HepG2 (cell line): Measurements from ENCODE around the gene PPARA. TPM values are rescaled to one million over a fixed set of nuclear protein-coding genes. Genes with fewer than 3 reads are reported as not detected.
A peak's percentile ranks its signal among the peaks of the same experiment; 100 is the strongest.

Experiments used
- CC2D1A ChIP-seq: sonication (generic); formaldehyde crosslinking; IDR thresholded peaks from 2 replicates; pipeline ENCODE4 v1.8.1; 2023; ENCODE audit warnings: mild to moderate bottlenecking, missing genetic modification reagents
- HHEX ChIP-seq: IDR thresholded peaks from 2 replicates; pipeline ENCODE4 v1.6.1; 2016; ENCODE audit warnings: control low read depth
- KLF6 ChIP-seq: IDR thresholded peaks from 2 replicates; pipeline ENCODE4 v1.8.0; 2016; ENCODE audit warnings: missing biosample characterization, missing genetic modification reagents
- KMT2B ChIP-seq: IDR thresholded peaks from 2 replicates; pipeline ENCODE4 v1.6.1; 2016; ENCODE audit warnings: missing genetic modification reagents, missing compliant biosample characterization
- MBD4 ChIP-seq: IDR thresholded peaks from 2 replicates; pipeline ENCODE4 v1.6.1; 2012; ENCODE audit warnings: low read length, inconsistent platforms, borderline replicate concordance
- NCOA5 ChIP-seq: sonication (generic); formaldehyde crosslinking; IDR thresholded peaks from 2 replicates; pipeline ENCODE4 v1.4.0; 2020; ENCODE audit warnings: missing genetic modification reagents
- NPAS2 ChIP-seq: sonication (generic); formaldehyde crosslinking; IDR thresholded peaks from 2 replicates; pipeline ENCODE4 v1.8.0; 2022; ENCODE audit warnings: mild to moderate bottlenecking, missing genetic modification reagents, borderline replicate concordance
- NR1H2 ChIP-seq: sonication (generic); formaldehyde crosslinking; IDR thresholded peaks from 2 replicates; pipeline ENCODE4 v1.8.1; 2022; ENCODE audit warnings: low read depth, missing genetic modification reagents, borderline replicate concordance
- PCBP1 ChIP-seq: fragments of 200-400 bp; formaldehyde crosslinking; IDR thresholded peaks from 2 replicates; pipeline ENCODE4 v1.6.1; 2017; ENCODE audit warnings: mild to moderate bottlenecking, low read depth, low read length, borderline replicate concordance
- SNAI1 ChIP-seq: sonication (generic); formaldehyde crosslinking; IDR thresholded peaks from 2 replicates; pipeline ENCODE4 v1.5.0; 2020; ENCODE audit warnings: mild to moderate bottlenecking, missing genetic modification reagents, borderline replicate concordance
- SP1 ChIP-seq, 2 experiments: fragments of 450-650 bp in 1 of 2; sonication (generic) in 1 of 2; formaldehyde crosslinking in 1 of 2; IDR thresholded peaks; 2 replicates each; pipeline versions ENCODE4 v1.4.0 to v1.6.1; 2016 to 2020; ENCODE audit warnings: missing genetic modification reagents in 1 of 2
- TMF1 ChIP-seq: sonication (generic); formaldehyde crosslinking; IDR thresholded peaks from 2 replicates; pipeline ENCODE4 v1.8.1; 2022; ENCODE audit warnings: low read depth, missing genetic modification reagents
- ZFX ChIP-seq: sonication (generic); formaldehyde crosslinking; IDR thresholded peaks from 2 replicates; pipeline ENCODE4 v1.4.0; 2020; ENCODE audit warnings: mild to moderate bottlenecking, low read depth, missing genetic modification reagents, moderate library complexity
- ZNF251 ChIP-seq: sonication (generic); formaldehyde crosslinking; IDR thresholded peaks from 2 replicates; pipeline ENCODE4 v1.9.0; 2021; ENCODE audit warnings: mild to moderate bottlenecking, missing genetic modification reagents
- polyA plus RNA-seq, 8 experiments: library from polyadenylated mRNA; depleted of rRNA in 3 of 8; stranded (reverse) in 7 of 8; unstranded in 1 of 8; fragments of >200 nt; fragmentation: Illumina TruSeq in 4 of 8; extraction: Trizol in 4 of 8; gene quantifications; 2 replicates each; pipeline versions ENCODE4 v1.2.1 to v1.2.3, GENCODE V29; 2011 to 2016; ENCODE audit warnings: low read depth in 4 of 8, missing spikeins in 1 of 8, mixed read lengths in 1 of 8; ENCODE audit not compliant: insufficient read depth in 1 of 8
- total RNA-seq, 5 experiments: library from RNA; depleted of rRNA; stranded (reverse); fragments of >200 nt; fragmentation: Illumina TruSeq; extraction: Trizol; gene quantifications; 2 replicates each; pipeline ENCODE4 v1.2.3, GENCODE V29; 2016; ENCODE audit warnings: low read depth in 1 of 5
- TF ChIP-seq, protein P1 (sequence below): sonication (generic); formaldehyde crosslinking; IDR thresholded peaks from 2 replicates; pipeline ENCODE4 v1.5.1; 2020; ENCODE audit warnings: mild to moderate bottlenecking, missing genetic modification reagents, moderate library complexity
- TF ChIP-seq, protein P2 (sequence below): sonication (generic); formaldehyde crosslinking; conservative IDR thresholded peaks from 2 replicates; pipeline ENCODE4 v1.5.0; 2020; ENCODE audit warnings: missing genetic modification reagents
- TF ChIP-seq, protein P3 (sequence below): sonication (generic); formaldehyde crosslinking; IDR thresholded peaks from 2 replicates; pipeline ENCODE4 v1.5.0; 2020; ENCODE audit warnings: mild to moderate bottlenecking, missing genetic modification reagents
- TF ChIP-seq, protein P4 (sequence below): sonication (generic); formaldehyde crosslinking; IDR thresholded peaks from 2 replicates; pipeline ENCODE4; 2020; ENCODE audit warnings: missing genetic modification reagents, mild to moderate bottlenecking, borderline replicate concordance
- TF ChIP-seq, protein P5 (sequence below): sonication (generic); formaldehyde crosslinking; conservative IDR thresholded peaks from 2 replicates; pipeline ENCODE4 v1.4.0; 2020; ENCODE audit warnings: missing genetic modification reagents

Gene PPARA
- total and polyA plus RNA-seq, 2 of the 13 experiments (the other 11 are each of a cell fraction or from before 2014, with no cell fraction given) = 18.2 to 24.7 TPM

DNA sequence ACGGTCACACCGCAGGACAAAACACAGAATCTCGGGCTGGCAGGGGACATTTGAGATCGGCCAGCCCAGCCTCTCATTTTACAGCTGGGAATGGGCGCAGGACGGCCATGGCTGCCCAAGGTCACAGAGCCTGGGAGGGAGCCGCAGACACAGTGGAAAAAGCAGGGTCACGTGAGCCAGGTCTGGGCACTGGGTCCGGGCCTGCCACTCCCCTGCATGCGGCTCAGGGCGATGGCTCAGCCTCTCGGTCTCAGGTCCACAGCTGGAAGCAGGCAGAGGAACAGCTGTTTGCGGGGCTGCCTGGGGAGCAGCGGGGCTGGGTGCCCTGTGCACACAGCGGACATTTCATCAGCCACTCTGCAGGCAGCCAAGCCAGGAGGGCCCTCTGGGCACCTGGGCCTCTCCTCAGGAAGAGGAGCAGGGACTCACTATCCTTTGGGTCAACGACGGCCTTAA, 10.4 kb upstream of the PPARA start (continued):
- TF ChIP-seq, protein P1, sequence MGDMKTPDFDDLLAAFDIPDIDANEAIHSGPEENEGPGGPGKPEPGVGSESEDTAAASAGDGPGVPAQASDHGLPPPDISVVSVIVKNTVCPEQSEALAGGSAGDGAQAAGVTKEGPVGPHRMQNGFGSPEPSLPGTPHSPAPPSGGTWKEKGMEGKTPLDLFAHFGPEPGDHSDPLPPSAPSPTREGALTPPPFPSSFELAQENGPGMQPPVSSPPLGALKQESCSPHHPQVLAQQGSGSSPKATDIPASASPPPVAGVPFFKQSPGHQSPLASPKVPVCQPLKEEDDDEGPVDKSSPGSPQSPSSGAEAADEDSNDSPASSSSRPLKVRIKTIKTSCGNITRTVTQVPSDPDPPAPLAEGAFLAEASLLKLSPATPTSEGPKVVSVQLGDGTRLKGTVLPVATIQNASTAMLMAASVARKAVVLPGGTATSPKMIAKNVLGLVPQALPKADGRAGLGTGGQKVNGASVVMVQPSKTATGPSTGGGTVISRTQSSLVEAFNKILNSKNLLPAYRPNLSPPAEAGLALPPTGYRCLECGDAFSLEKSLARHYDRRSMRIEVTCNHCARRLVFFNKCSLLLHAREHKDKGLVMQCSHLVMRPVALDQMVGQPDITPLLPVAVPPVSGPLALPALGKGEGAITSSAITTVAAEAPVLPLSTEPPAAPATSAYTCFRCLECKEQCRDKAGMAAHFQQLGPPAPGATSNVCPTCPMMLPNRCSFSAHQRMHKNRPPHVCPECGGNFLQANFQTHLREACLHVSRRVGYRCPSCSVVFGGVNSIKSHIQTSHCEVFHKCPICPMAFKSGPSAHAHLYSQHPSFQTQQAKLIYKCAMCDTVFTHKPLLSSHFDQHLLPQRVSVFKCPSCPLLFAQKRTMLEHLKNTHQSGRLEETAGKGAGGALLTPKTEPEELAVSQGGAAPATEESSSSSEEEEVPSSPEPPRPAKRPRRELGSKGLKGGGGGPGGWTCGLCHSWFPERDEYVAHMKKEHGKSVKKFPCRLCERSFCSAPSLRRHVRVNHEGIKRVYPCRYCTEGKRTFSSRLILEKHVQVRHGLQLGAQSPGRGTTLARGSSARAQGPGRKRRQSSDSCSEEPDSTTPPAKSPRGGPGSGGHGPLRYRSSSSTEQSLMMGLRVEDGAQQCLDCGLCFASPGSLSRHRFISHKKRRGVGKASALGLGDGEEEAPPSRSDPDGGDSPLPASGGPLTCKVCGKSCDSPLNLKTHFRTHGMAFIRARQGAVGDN = peak; percentile 95
- no peak for TF ChIP-seq MBD4
- TF ChIP-seq, protein P2, sequence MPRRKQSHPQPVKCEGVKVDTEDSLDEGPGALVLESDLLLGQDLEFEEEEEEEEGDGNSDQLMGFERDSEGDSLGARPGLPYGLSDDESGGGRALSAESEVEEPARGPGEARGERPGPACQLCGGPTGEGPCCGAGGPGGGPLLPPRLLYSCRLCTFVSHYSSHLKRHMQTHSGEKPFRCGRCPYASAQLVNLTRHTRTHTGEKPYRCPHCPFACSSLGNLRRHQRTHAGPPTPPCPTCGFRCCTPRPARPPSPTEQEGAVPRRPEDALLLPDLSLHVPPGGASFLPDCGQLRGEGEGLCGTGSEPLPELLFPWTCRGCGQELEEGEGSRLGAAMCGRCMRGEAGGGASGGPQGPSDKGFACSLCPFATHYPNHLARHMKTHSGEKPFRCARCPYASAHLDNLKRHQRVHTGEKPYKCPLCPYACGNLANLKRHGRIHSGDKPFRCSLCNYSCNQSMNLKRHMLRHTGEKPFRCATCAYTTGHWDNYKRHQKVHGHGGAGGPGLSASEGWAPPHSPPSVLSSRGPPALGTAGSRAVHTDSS = no peak
- no peak for TF ChIP-seq NCOA5 (CRISPR knock-in tag)
- TF ChIP-seq SP1 (IDR thresholded peaks at IDR 0.05) = no peak
- TF ChIP-seq SP1 (CRISPR knock-in tag; IDR thresholded peaks at IDR 0.05) = no peak
- peak; percentile 86 for TF ChIP-seq ZFX (CRISPR knock-in tag)
- no peak for TF ChIP-seq ZNF251
- TF ChIP-seq KLF6 (CRISPR knock-in tag) = no peak
- TF ChIP-seq, protein P3, sequence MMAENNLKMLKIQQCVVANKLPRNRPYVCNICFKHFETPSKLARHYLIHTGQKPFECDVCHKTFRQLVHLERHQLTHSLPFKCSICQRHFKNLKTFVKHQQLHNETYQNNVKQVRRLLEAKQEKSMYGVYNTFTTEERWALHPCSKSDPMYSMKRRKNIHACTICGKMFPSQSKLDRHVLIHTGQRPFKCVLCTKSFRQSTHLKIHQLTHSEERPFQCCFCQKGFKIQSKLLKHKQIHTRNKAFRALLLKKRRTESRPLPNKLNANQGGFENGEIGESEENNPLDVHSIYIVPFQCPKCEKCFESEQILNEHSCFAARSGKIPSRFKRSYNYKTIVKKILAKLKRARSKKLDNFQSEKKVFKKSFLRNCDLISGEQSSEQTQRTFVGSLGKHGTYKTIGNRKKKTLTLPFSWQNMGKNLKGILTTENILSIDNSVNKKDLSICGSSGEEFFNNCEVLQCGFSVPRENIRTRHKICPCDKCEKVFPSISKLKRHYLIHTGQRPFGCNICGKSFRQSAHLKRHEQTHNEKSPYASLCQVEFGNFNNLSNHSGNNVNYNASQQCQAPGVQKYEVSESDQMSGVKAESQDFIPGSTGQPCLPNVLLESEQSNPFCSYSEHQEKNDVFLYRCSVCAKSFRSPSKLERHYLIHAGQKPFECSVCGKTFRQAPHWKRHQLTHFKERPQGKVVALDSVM (CRISPR knock-in tag) = 0 out of 2 replicates have a peak, but pooled peaks have one; percentile 15
- no peak for TF ChIP-seq PCBP1
- no peak for TF ChIP-seq CC2D1A (CRISPR knock-in tag)
- no peak for TF ChIP-seq TMF1 (CRISPR knock-in tag)
- TF ChIP-seq, protein P4, sequence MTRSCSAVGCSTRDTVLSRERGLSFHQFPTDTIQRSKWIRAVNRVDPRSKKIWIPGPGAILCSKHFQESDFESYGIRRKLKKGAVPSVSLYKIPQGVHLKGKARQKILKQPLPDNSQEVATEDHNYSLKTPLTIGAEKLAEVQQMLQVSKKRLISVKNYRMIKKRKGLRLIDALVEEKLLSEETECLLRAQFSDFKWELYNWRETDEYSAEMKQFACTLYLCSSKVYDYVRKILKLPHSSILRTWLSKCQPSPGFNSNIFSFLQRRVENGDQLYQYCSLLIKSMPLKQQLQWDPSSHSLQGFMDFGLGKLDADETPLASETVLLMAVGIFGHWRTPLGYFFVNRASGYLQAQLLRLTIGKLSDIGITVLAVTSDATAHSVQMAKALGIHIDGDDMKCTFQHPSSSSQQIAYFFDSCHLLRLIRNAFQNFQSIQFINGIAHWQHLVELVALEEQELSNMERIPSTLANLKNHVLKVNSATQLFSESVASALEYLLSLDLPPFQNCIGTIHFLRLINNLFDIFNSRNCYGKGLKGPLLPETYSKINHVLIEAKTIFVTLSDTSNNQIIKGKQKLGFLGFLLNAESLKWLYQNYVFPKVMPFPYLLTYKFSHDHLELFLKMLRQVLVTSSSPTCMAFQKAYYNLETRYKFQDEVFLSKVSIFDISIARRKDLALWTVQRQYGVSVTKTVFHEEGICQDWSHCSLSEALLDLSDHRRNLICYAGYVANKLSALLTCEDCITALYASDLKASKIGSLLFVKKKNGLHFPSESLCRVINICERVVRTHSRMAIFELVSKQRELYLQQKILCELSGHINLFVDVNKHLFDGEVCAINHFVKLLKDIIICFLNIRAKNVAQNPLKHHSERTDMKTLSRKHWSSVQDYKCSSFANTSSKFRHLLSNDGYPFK (CRISPR knock-in tag) = no peak
- TF ChIP-seq NR1H2 (CRISPR knock-in tag) = no peak
- no peak for TF ChIP-seq NPAS2 (CRISPR knock-in tag)
- TF ChIP-seq SNAI1 (CRISPR knock-in tag) = no peak
- 0 out of 2 replicates have a peak, but pooled peaks have one; percentile 18 for TF ChIP-seq KMT2B (CRISPR knock-in tag)
- TF ChIP-seq, protein P5, sequence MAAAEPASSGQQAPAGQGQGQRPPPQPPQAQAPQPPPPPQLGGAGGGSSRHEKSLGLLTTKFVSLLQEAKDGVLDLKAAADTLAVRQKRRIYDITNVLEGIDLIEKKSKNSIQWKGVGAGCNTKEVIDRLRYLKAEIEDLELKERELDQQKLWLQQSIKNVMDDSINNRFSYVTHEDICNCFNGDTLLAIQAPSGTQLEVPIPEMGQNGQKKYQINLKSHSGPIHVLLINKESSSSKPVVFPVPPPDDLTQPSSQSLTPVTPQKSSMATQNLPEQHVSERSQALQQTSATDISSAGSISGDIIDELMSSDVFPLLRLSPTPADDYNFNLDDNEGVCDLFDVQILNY (CRISPR knock-in tag) = no peak
- TF ChIP-seq HHEX (CRISPR knock-in tag) = no peak
